Measurements from ENCODE around the gene ZNF182.
"Not testable (repeated sequence)": the region's sequence is repeated elsewhere in the genome, so short reads cannot be mapped to it uniquely, and the experiment has no call there.

DNA sequence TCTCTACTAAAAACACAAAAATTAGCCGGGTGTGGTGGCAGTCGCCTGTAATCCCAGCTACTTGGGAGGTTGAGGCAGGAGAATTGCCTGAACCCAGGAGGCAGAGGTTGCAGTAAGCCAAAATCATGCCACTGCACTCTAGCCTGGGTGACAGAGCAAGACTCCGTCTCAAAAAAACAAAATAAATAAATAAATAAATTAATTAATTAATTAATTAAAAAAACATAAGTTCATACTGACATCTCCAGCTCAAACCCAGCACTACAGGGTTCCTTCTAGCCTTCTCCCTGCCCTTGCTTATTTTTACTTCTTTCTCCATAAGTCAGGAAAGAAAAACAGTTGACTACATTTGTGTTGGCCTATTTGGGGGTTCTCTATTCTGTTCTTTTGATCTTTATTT lies 71.8 kb downstream of the ZNF182 start:
- TF ChIP-seq POLR2AphosphoS5 (IDR thresholded peaks at IDR 0.05; ENCODE audit: low read depth); EZH2phosphoT487 (IDR thresholded peaks at IDR 0.05; ENCODE audit: unreplicated experiment); ZNF114 (CRISPR knock-in tag; IDR thresholded peaks at IDR 0.05); STAT1 (IDR thresholded peaks at IDR 0.05; ENCODE audit: unreplicated experiment); EZH2 (IDR thresholded peaks at IDR 0.05; ENCODE audit: low read depth, unreplicated experiment); ZNF331 (CRISPR knock-in tag; IDR thresholded peaks at IDR 0.05; ENCODE audit: low read depth); CREB1 (CRISPR knock-in tag; IDR thresholded peaks at IDR 0.05; ENCODE audit: low read depth); JUNB (IDR thresholded peaks at IDR 0.05; ENCODE audit: unreplicated experiment): not testable (repeated sequence)
- TF ChIP-seq, protein P1, sequence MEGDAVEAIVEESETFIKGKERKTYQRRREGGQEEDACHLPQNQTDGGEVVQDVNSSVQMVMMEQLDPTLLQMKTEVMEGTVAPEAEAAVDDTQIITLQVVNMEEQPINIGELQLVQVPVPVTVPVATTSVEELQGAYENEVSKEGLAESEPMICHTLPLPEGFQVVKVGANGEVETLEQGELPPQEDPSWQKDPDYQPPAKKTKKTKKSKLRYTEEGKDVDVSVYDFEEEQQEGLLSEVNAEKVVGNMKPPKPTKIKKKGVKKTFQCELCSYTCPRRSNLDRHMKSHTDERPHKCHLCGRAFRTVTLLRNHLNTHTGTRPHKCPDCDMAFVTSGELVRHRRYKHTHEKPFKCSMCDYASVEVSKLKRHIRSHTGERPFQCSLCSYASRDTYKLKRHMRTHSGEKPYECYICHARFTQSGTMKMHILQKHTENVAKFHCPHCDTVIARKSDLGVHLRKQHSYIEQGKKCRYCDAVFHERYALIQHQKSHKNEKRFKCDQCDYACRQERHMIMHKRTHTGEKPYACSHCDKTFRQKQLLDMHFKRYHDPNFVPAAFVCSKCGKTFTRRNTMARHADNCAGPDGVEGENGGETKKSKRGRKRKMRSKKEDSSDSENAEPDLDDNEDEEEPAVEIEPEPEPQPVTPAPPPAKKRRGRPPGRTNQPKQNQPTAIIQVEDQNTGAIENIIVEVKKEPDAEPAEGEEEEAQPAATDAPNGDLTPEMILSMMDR (conservative IDR thresholded peaks at IDR 0.05; ENCODE audit: low read depth in 2 of 2), result not testable (repeated sequence)
- TF ChIP-seq, protein P2, sequence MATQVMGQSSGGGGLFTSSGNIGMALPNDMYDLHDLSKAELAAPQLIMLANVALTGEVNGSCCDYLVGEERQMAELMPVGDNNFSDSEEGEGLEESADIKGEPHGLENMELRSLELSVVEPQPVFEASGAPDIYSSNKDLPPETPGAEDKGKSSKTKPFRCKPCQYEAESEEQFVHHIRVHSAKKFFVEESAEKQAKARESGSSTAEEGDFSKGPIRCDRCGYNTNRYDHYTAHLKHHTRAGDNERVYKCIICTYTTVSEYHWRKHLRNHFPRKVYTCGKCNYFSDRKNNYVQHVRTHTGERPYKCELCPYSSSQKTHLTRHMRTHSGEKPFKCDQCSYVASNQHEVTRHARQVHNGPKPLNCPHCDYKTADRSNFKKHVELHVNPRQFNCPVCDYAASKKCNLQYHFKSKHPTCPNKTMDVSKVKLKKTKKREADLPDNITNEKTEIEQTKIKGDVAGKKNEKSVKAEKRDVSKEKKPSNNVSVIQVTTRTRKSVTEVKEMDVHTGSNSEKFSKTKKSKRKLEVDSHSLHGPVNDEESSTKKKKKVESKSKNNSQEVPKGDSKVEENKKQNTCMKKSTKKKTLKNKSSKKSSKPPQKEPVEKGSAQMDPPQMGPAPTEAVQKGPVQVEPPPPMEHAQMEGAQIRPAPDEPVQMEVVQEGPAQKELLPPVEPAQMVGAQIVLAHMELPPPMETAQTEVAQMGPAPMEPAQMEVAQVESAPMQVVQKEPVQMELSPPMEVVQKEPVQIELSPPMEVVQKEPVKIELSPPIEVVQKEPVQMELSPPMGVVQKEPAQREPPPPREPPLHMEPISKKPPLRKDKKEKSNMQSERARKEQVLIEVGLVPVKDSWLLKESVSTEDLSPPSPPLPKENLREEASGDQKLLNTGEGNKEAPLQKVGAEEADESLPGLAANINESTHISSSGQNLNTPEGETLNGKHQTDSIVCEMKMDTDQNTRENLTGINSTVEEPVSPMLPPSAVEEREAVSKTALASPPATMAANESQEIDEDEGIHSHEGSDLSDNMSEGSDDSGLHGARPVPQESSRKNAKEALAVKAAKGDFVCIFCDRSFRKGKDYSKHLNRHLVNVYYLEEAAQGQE (IDR thresholded peaks at IDR 0.05; ENCODE audit: unreplicated experiment), result not testable (repeated sequence)
- TF ChIP-seq, protein P3, sequence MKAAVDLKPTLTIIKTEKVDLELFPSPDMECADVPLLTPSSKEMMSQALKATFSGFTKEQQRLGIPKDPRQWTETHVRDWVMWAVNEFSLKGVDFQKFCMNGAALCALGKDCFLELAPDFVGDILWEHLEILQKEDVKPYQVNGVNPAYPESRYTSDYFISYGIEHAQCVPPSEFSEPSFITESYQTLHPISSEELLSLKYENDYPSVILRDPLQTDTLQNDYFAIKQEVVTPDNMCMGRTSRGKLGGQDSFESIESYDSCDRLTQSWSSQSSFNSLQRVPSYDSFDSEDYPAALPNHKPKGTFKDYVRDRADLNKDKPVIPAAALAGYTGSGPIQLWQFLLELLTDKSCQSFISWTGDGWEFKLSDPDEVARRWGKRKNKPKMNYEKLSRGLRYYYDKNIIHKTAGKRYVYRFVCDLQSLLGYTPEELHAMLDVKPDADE (IDR thresholded peaks at IDR 0.05), result not testable (repeated sequence)

All from GM23338 (cell line).